RWPE2 (cell line): Measurements from ENCODE around the gene TRIB2.
A peak's percentile ranks its signal among the peaks of the same experiment; 100 is the strongest.

Experiments used
- ATAC-seq: fragments of 200-7000 bp; cut with Tn5 transposase; 3 replicates; pipeline ENCODE4 v1.9.1; 2021; ENCODE audit warnings: low read depth
- DNase-seq: peaks from one replicate; pipeline ENCODE4 v3.0.0-alpha.2; 2020; ENCODE audit warnings: low spot score
- H3K27ac ChIP-seq: fragments of 450-650 bp; 2 replicates; pipeline ENCODE4 v1.5.1; 2017; ENCODE audit warnings: mild to moderate bottlenecking; ENCODE audit not compliant: poor library complexity, severe bottlenecking
- H3K27me3 ChIP-seq: fragments of 250-450 bp; sonication (Bioruptor Pico); 2 replicates; pipeline ENCODE4 v1.5.1; 2021; ENCODE audit warnings: mild to moderate bottlenecking, moderate library complexity; ENCODE audit not compliant: insufficient read depth, poor library complexity, severe bottlenecking
- H3K36me3 ChIP-seq: fragments of 250-450 bp; sonication (Bioruptor Pico); 2 replicates; pipeline ENCODE4 v1.5.1; 2020; ENCODE audit warnings: low read depth, mild to moderate bottlenecking, moderate library complexity
- H3K4me1 ChIP-seq: fragments of 250-450 bp; sonication (Bioruptor Pico); 2 replicates; pipeline ENCODE4 v1.5.1; 2021; ENCODE audit warnings: mild to moderate bottlenecking, moderate library complexity; ENCODE audit not compliant: insufficient read depth, poor library complexity, severe bottlenecking
- H3K4me3 ChIP-seq: fragments of 250-450 bp; sonication (Bioruptor Pico); 2 replicates; pipeline ENCODE4 v1.5.1; 2021; ENCODE audit warnings: mild to moderate bottlenecking, moderate library complexity; ENCODE audit not compliant: severe bottlenecking
- H3K9me3 ChIP-seq: fragments of 250-450 bp; sonication (Bioruptor Pico); 2 replicates; pipeline ENCODE4 v1.5.1; 2021; ENCODE audit warnings: mild to moderate bottlenecking, moderate library complexity; ENCODE audit not compliant: severe bottlenecking
- CTCF ChIP-seq: fragments of 450-650 bp; IDR thresholded peaks from one replicate; pipeline ENCODE4 v1.5.1; 2017; ENCODE audit warnings: mild to moderate bottlenecking, moderate library complexity; ENCODE audit not compliant: poor library complexity, severe bottlenecking

Gene TRIB2

GRCh38 chr2:12685145-12685544 lies 31.6 kb upstream of the TRIB2 start:
- no peaks in the 10 kb centered on the region for H3K27me3 ChIP-seq
- H3K4me1 ChIP-seq = peaks cover 8% of the 10 kb centered on the region
- no peak for DNase-seq
- TF ChIP-seq CTCF = no peak
- ATAC-seq = no peak
- peak overlapping the region; percentile 38 for H3K27ac ChIP-seq
- H3K4me3 ChIP-seq = no peak overlapping the region
- H3K9me3 ChIP-seq = no peaks in the 10 kb centered on the region
- H3K36me3 ChIP-seq = no peaks in the 10 kb centered on the region

GRCh38 chr2:12685956-12686355 lies 30.8 kb upstream of the TRIB2 start:
- Histone ChIP-seq H3K36me3 (no peaks in the 10 kb centered on the region), H3K27me3 (no peaks in the 10 kb centered on the region), H3K27ac (no peak overlapping the region), H3K4me1 (peaks cover 8% of the 10 kb centered on the region), H3K9me3 (no peaks in the 10 kb centered on the region), H3K4me3 (no peak overlapping the region)
- no peak for ATAC-seq
- DNase-seq = no peak
- no peak for TF ChIP-seq CTCF

- ATAC-seq (no peak), DNase-seq (no peak)
- Histone ChIP-seq H3K27ac (no peak overlapping the region), H3K9me3 (no peaks in the 10 kb centered on the region), H3K4me3 (no peak overlapping the region), H3K4me1 (peaks cover 8% of the 10 kb centered on the region), H3K36me3 (no peaks in the 10 kb centered on the region), H3K27me3 (no peaks in the 10 kb centered on the region)
- TF ChIP-seq CTCF = no peak
These were observed 29.9 kb upstream of the TRIB2 start for GRCh38 chr2:12686708-12687283.

- no peak for TF ChIP-seq CTCF
- Histone ChIP-seq H3K4me1 (peaks cover 8% of the 10 kb centered on the region), H3K9me3 (no peaks in the 10 kb centered on the region), H3K27ac (no peak overlapping the region), H3K4me3 (no peak overlapping the region), H3K27me3 (no peaks in the 10 kb centered on the region), H3K36me3 (no peaks in the 10 kb centered on the region)
- DNase-seq = no peak
- no peak for ATAC-seq
These were observed 28.6 kb upstream of the TRIB2 start for GRCh38 chr2:12688091-12688490.

- H3K27me3 ChIP-seq = no peaks in the 10 kb centered on the region
- H3K4me3 ChIP-seq = no peak overlapping the region
- H3K9me3 ChIP-seq = no peaks in the 10 kb centered on the region
- ATAC-seq (no peak), DNase-seq (no peak)
- H3K27ac ChIP-seq = no peak overlapping the region
- TF ChIP-seq CTCF = no peak
- peaks cover 8% of the 10 kb centered on the region for H3K4me1 ChIP-seq
- H3K36me3 ChIP-seq = no peaks in the 10 kb centered on the region
These were observed 27.8 kb upstream of the TRIB2 start for GRCh38 chr2:12688893-12689292.
